ENCODE results near the gene HCK. TPM values are rescaled to one million over a fixed set of nuclear protein-coding genes. Genes with fewer than 3 reads are reported as not detected.
A peak's percentile ranks its signal among the peaks of the same experiment; 100 is the strongest.

HCK gene
- total RNA-seq, 1 experiment from 2014 or later = 16.9 TPM

- Histone ChIP-seq H3K36me3 (ENCODE audit: insufficient read depth, low read length) (no peaks in the 10 kb centered on the region), H3K4me3 (ENCODE audit: low read length) (peak overlapping the region; percentile 0; the same call in 1 of the 2 replicates), H2AFZ (ENCODE audit: low read length) (no peak overlapping the region; the same call in 1 of the 2 replicates), H3K79me2 (ENCODE audit: low read length) (no peaks in the 10 kb centered on the region), H3K27me3 (ENCODE audit: low read length) (no peaks in the 10 kb centered on the region), H3K27ac (ENCODE audit: low read length) (no peak overlapping the region), H4K20me1 (ENCODE audit: insufficient read depth, low read depth, low read length) (no peaks in the 10 kb centered on the region), H3K9me3 (ENCODE audit: low read length) (no peaks in the 10 kb centered on the region), H3K4me1 (ENCODE audit: low read length) (peaks cover 25% of the 10 kb centered on the region), H3K9ac (ENCODE audit: low read length) (peak overlapping the region; percentile 43), H3K9me2 (replicated peaks; ENCODE audit: insufficient read depth, low read length) (no peaks in the 10 kb centered on the region), H3K4me2 (ENCODE audit: low read depth, low read length, poor library complexity, severe bottlenecking) (peak overlapping the region; percentile 24)
- DNase-seq = peak; percentile 55
Measured at GRCh38 chr20:32062776-32063170, 10.7 kb downstream of the HCK start.

GRCh38 chr20:32063695-32064094 lies 11.7 kb downstream of the HCK start:
- Histone ChIP-seq H3K27me3 (ENCODE audit: low read length) (no peaks in the 10 kb centered on the region), H3K4me1 (ENCODE audit: low read length) (peaks cover 29% of the 10 kb centered on the region), H3K36me3 (ENCODE audit: insufficient read depth, low read length) (no peaks in the 10 kb centered on the region), H3K4me3 (ENCODE audit: low read length) (no peak overlapping the region), H3K4me2 (ENCODE audit: low read depth, low read length, poor library complexity, severe bottlenecking) (no peak overlapping the region), H3K9me3 (ENCODE audit: low read length) (no peaks in the 10 kb centered on the region), H3K27ac (ENCODE audit: low read length) (no peak overlapping the region), H4K20me1 (ENCODE audit: insufficient read depth, low read depth, low read length) (no peaks in the 10 kb centered on the region), H3K9me2 (replicated peaks; ENCODE audit: insufficient read depth, low read length) (no peaks in the 10 kb centered on the region), H3K79me2 (ENCODE audit: low read length) (no peaks in the 10 kb centered on the region), H2AFZ (ENCODE audit: low read length) (no peak overlapping the region), H3K9ac (ENCODE audit: low read length) (no peak overlapping the region)
- DNase-seq = no peak

GRCh38 chr20:32064667-32065066 lies 12.6 kb downstream of the HCK start:
- no peak overlapping the region for H2AFZ ChIP-seq (ENCODE audit: low read length)
- H3K4me2 ChIP-seq (ENCODE audit: low read depth, low read length, poor library complexity, severe bottlenecking) = no peak overlapping the region
- no peak overlapping the region for H3K27ac ChIP-seq (ENCODE audit: low read length)
- H3K9ac ChIP-seq (ENCODE audit: low read length) = no peak overlapping the region
- H3K9me3 ChIP-seq (ENCODE audit: low read length) = no peaks in the 10 kb centered on the region
- no peaks in the 10 kb centered on the region for H3K79me2 ChIP-seq (ENCODE audit: low read length)
- DNase-seq = no peak
- H3K4me1 ChIP-seq (ENCODE audit: low read length) = peaks cover 37% of the 10 kb centered on the region
- H3K4me3 ChIP-seq (ENCODE audit: low read length) = no peak overlapping the region
- H3K9me2 ChIP-seq (replicated peaks; ENCODE audit: insufficient read depth, low read length) = no peaks in the 10 kb centered on the region
- no peaks in the 10 kb centered on the region for H3K36me3 ChIP-seq (ENCODE audit: insufficient read depth, low read length)
- no peaks in the 10 kb centered on the region for H4K20me1 ChIP-seq (ENCODE audit: insufficient read depth, low read depth, low read length)
- no peaks in the 10 kb centered on the region for H3K27me3 ChIP-seq (ENCODE audit: low read length)

GRCh38 chr20:32067234-32067821 lies 15.3 kb downstream of the HCK start:
- H3K27ac ChIP-seq (ENCODE audit: low read length) = peak overlapping the region; percentile 63
- peaks cover 33% of the 10 kb centered on the region for H3K4me1 ChIP-seq (ENCODE audit: low read length)
- no peaks in the 10 kb centered on the region for H3K27me3 ChIP-seq (ENCODE audit: low read length)
- H3K9ac ChIP-seq (ENCODE audit: low read length) = no peak overlapping the region
- H3K9me3 ChIP-seq (ENCODE audit: low read length) = no peaks in the 10 kb centered on the region
- no peaks in the 10 kb centered on the region for H3K79me2 ChIP-seq (ENCODE audit: low read length)
- no peak for DNase-seq
- no peak overlapping the region for H2AFZ ChIP-seq (ENCODE audit: low read length)
- no peaks in the 10 kb centered on the region for H4K20me1 ChIP-seq (ENCODE audit: insufficient read depth, low read depth, low read length)
- H3K36me3 ChIP-seq (ENCODE audit: insufficient read depth, low read length) = no peaks in the 10 kb centered on the region
- no peaks in the 10 kb centered on the region for H3K9me2 ChIP-seq (replicated peaks; ENCODE audit: insufficient read depth, low read length)
- no peak overlapping the region for H3K4me3 ChIP-seq (ENCODE audit: low read length)
- H3K4me2 ChIP-seq (ENCODE audit: low read depth, low read length, poor library complexity, severe bottlenecking) = peak overlapping the region; percentile 39

GRCh38 chr20:32068174-32068573 lies 16.1 kb downstream of the HCK start:
- Histone ChIP-seq H3K4me2 (ENCODE audit: low read depth, low read length, poor library complexity, severe bottlenecking) (no peak overlapping the region), H4K20me1 (ENCODE audit: insufficient read depth, low read depth, low read length) (no peaks in the 10 kb centered on the region), H3K4me1 (ENCODE audit: low read length) (peaks cover 25% of the 10 kb centered on the region), H3K79me2 (ENCODE audit: low read length) (no peaks in the 10 kb centered on the region), H3K4me3 (ENCODE audit: low read length) (no peak overlapping the region), H3K9ac (ENCODE audit: low read length) (no peak overlapping the region), H3K9me2 (replicated peaks; ENCODE audit: insufficient read depth, low read length) (no peaks in the 10 kb centered on the region), H3K9me3 (ENCODE audit: low read length) (no peaks in the 10 kb centered on the region), H3K27ac (ENCODE audit: low read length) (no peak overlapping the region), H3K27me3 (ENCODE audit: low read length) (no peaks in the 10 kb centered on the region), H3K36me3 (ENCODE audit: insufficient read depth, low read length) (no peaks in the 10 kb centered on the region), H2AFZ (ENCODE audit: low read length) (no peak overlapping the region)
- no peak for DNase-seq

- H3K27ac ChIP-seq (ENCODE audit: low read length) = no peak overlapping the region
- H3K36me3 ChIP-seq (ENCODE audit: insufficient read depth, low read length) = no peaks in the 10 kb centered on the region
- no peaks in the 10 kb centered on the region for H3K79me2 ChIP-seq (ENCODE audit: low read length)
- H3K27me3 ChIP-seq (ENCODE audit: low read length) = no peaks in the 10 kb centered on the region
- no peaks in the 10 kb centered on the region for H3K9me3 ChIP-seq (ENCODE audit: low read length)
- H3K9ac ChIP-seq (ENCODE audit: low read length) = no peak overlapping the region
- peaks cover 22% of the 10 kb centered on the region for H3K4me1 ChIP-seq (ENCODE audit: low read length)
- no peaks in the 10 kb centered on the region for H3K9me2 ChIP-seq (replicated peaks; ENCODE audit: insufficient read depth, low read length)
- DNase-seq = no peak
- no peak overlapping the region for H3K4me3 ChIP-seq (ENCODE audit: low read length)
- no peak overlapping the region for H3K4me2 ChIP-seq (ENCODE audit: low read depth, low read length, poor library complexity, severe bottlenecking)
- no peaks in the 10 kb centered on the region for H4K20me1 ChIP-seq (ENCODE audit: insufficient read depth, low read depth, low read length)
- no peak overlapping the region for H2AFZ ChIP-seq (ENCODE audit: low read length)
Measured at GRCh38 chr20:32069711-32070110, 17.7 kb downstream of the HCK start.

- Histone ChIP-seq H3K27me3 (ENCODE audit: low read length) (no peaks in the 10 kb centered on the region), H3K27ac (ENCODE audit: low read length) (no peak overlapping the region), H4K20me1 (ENCODE audit: insufficient read depth, low read depth, low read length) (no peaks in the 10 kb centered on the region), H3K9me3 (ENCODE audit: low read length) (no peaks in the 10 kb centered on the region), H3K4me3 (ENCODE audit: low read length) (no peak overlapping the region), H3K9ac (ENCODE audit: low read length) (no peak overlapping the region), H2AFZ (ENCODE audit: low read length) (no peak overlapping the region), H3K79me2 (ENCODE audit: low read length) (no peaks in the 10 kb centered on the region), H3K36me3 (ENCODE audit: insufficient read depth, low read length) (no peaks in the 10 kb centered on the region), H3K4me1 (ENCODE audit: low read length) (peaks cover 21% of the 10 kb centered on the region), H3K4me2 (ENCODE audit: low read depth, low read length, poor library complexity, severe bottlenecking) (no peak overlapping the region), H3K9me2 (replicated peaks; ENCODE audit: insufficient read depth, low read length) (no peaks in the 10 kb centered on the region)
- DNase-seq = no peak
Measured at GRCh38 chr20:32070282-32070681, 18.2 kb downstream of the HCK start.

- no peaks in the 10 kb centered on the region for H3K9me3 ChIP-seq (ENCODE audit: low read length)
- no peaks in the 10 kb centered on the region for H3K27me3 ChIP-seq (ENCODE audit: low read length)
- no peak overlapping the region for H2AFZ ChIP-seq (ENCODE audit: low read length)
- no peak overlapping the region for H3K4me2 ChIP-seq (ENCODE audit: low read depth, low read length, poor library complexity, severe bottlenecking)
- H4K20me1 ChIP-seq (ENCODE audit: insufficient read depth, low read depth, low read length) = no peaks in the 10 kb centered on the region
- H3K9me2 ChIP-seq (replicated peaks; ENCODE audit: insufficient read depth, low read length) = no peaks in the 10 kb centered on the region
- H3K4me3 ChIP-seq (ENCODE audit: low read length) = no peak overlapping the region
- no peak overlapping the region for H3K27ac ChIP-seq (ENCODE audit: low read length)
- H3K9ac ChIP-seq (ENCODE audit: low read length) = no peak overlapping the region
- DNase-seq = no peak
- no peaks in the 10 kb centered on the region for H3K36me3 ChIP-seq (ENCODE audit: insufficient read depth, low read length)
- H3K79me2 ChIP-seq (ENCODE audit: low read length) = no peaks in the 10 kb centered on the region
- H3K4me1 ChIP-seq (ENCODE audit: low read length) = peaks cover 21% of the 10 kb centered on the region
Measured at GRCh38 chr20:32070690-32071213, 18.7 kb downstream of the HCK start.
